Stimulated activated CD8-positive, alpha-beta memory T cell treated with anti-CD3 and anti-CD28 coated beads, Interleukin-12 subunit alpha, Interleukin-12 subunit beta, amount 100 ng/mL, for 24 hours (primary cell): Measurements from ENCODE around the gene CYP19A1.
A peak's percentile ranks its signal among the peaks of the same experiment; 100 is the strongest.

Source experiments
- DNase-seq: peaks from one replicate; pipeline ENCODE4 v3.0.0-alpha.2; 2020; ENCODE audit errors: extremely low read depth

CYP19A1 gene

GRCh38 chr15:51185213-51186159 is 152.9 kb downstream of the CYP19A1 start:
- DNase-seq: no peak

GRCh38 chr15:51184627-51185026 is 153.8 kb downstream of the CYP19A1 start:
- no peak for DNase-seq

GRCh38 chr15:51183076-51183475 is 155.3 kb downstream of the CYP19A1 start:
- DNase-seq: no peak

GRCh38 chr15:51181905-51182304 is 156.5 kb downstream of the CYP19A1 start:
- DNase-seq: no peak

- DNase-seq: no peak
Measured at GRCh38 chr15:51181221-51181620, 157.2 kb downstream of the CYP19A1 start.

- no peak for DNase-seq
Measured at GRCh38 chr15:51180534-51180933, 157.9 kb downstream of the CYP19A1 start.

GRCh38 chr15:51180011-51180410 is 158.4 kb downstream of the CYP19A1 start:
- no peak for DNase-seq

GRCh38 chr15:51172193-51172592 is 166.2 kb downstream of the CYP19A1 start:
- no peak for DNase-seq

GRCh38 chr15:51171634-51171932 is 166.8 kb downstream of the CYP19A1 start:
- DNase-seq: no peak

GRCh38 chr15:51170882-51171633 is 167.3 kb downstream of the CYP19A1 start:
- DNase-seq: no peak

- no peak for DNase-seq
Measured at GRCh38 chr15:51168700-51169099, 169.7 kb downstream of the CYP19A1 start.

GRCh38 chr15:51163843-51164242 is 174.6 kb downstream of the CYP19A1 start:
- DNase-seq: no peak

- DNase-seq: peak; percentile 7
Measured at GRCh38 chr15:51162865-51163762, 175.3 kb downstream of the CYP19A1 start.

GRCh38 chr15:51161491-51162220 is 176.7 kb downstream of the CYP19A1 start:
- DNase-seq: no peak

GRCh38 chr15:51160484-51160883 is 177.9 kb downstream of the CYP19A1 start:
- no peak for DNase-seq
